K562 (cell line): ENCODE measurements around the gene EVC. TPM values are rescaled to one million over a fixed set of nuclear protein-coding genes. Genes with fewer than 3 reads are reported as not detected.

ENCODE experiments used
- ATAC-seq: fragments of 200-7000 bp; cut with Tn5 transposase; 3 replicates; pipeline ENCODE4 v1.9.1; 2020; ENCODE audit warnings: moderate library complexity
- BruUV-seq: library from RNA; stranded (reverse); fragments of 400-500 nt; replicated peaks from 2 replicates; lab custom pipeline; 2021; lab: Mats Ljungman, UMichigan
- CTCF ChIA-PET: fragments of 300-600 bp; formaldehyde crosslinking; extraction: SDS; loops from one replicate; lab custom pipeline; 2021; ENCODE audit warnings: low intra/inter-chr PET ratio; lab: Yijun Ruan, JAX
- POLR2A ChIA-PET: fragments of 300-600, 350-650 bp; sonication (Branson Sonifier 250); formaldehyde crosslinking; extraction: SDS; loops from one replicate; lab custom pipeline; 2021; ENCODE audit warnings: antibody characterized with exemption, inconsistent platforms; lab: Yijun Ruan, JAX
- DNase-seq, 4 experiments: peaks; one replicate each; pipeline versions ENCODE4 v3.0.0 to v3.0.0-alpha.2; 2011 to 2018; ENCODE audit warnings: low spot score in 3 of 4, mixed read lengths in 3 of 4; ENCODE audit errors: extremely low read depth in 1 of 4
- FAIRE-seq: peaks from 2 replicates; lab custom pipeline; 2011; peaks lifted over from hg19 to GRCh38; lab: Jason Lieb, UNC
- H2AFZ ChIP-seq: 2 replicates; pipeline ENCODE4 v1.6.0; 2011; ENCODE audit warnings: low read depth, low read length, control low read depth, inconsistent platforms
- H3K27ac ChIP-seq: fragments of 200-600 bp; 3 replicates; pipeline ENCODE4 v1.8.0; 2011; ENCODE audit warnings: low read depth, mild to moderate bottlenecking, control low read depth, inconsistent platforms, low read length, moderate library complexity, mixed read lengths; ENCODE audit errors: extremely low read depth
- H3K27me3 ChIP-seq, 2 experiments: fragments of 300-600 bp in 1 of 2; 2 replicates in 1 of 2; 3 replicates in 1 of 2; pipeline versions ENCODE4 v1.6.0 to v1.8.0; 2011; ENCODE audit warnings: inconsistent platforms in 2 of 2, low read length in 2 of 2, mild to moderate bottlenecking in 1 of 2, mixed read lengths in 1 of 2, moderate library complexity in 1 of 2; ENCODE audit not compliant: control insufficient read depth in 2 of 2, insufficient read depth in 2 of 2
- H3K36me3 ChIP-seq: fragments of 300-600 bp; 3 replicates; pipeline ENCODE4 v1.8.0; 2011; ENCODE audit warnings: mild to moderate bottlenecking, low read length, inconsistent platforms; ENCODE audit not compliant: control insufficient read depth, insufficient read depth
- H3K4me1 ChIP-seq, 2 experiments: fragments of 200-600 bp in 1 of 2; replicated peaks in 1 of 2; 2 replicates in 1 of 2; 3 replicates in 1 of 2; pipeline versions ENCODE4 v1.5.1 to v1.8.0; 2011; ENCODE audit warnings: inconsistent platforms in 2 of 2, low read length in 2 of 2, mild to moderate bottlenecking in 1 of 2, mixed read lengths in 1 of 2, moderate library complexity in 1 of 2; ENCODE audit not compliant: control insufficient read depth in 2 of 2, insufficient read depth in 2 of 2
- H3K4me2 ChIP-seq: 2 replicates; pipeline ENCODE4 v1.6.1; 2011; ENCODE audit warnings: low read length, control low read depth, inconsistent platforms, mixed read lengths; ENCODE audit not compliant: insufficient read depth
- H3K4me3 ChIP-seq: fragments of 200-600 bp; sonication (generic), shearing (Covaris generic); 2 replicates; pipeline ENCODE4 v1.5.1; 2016; ENCODE audit warnings: control low read depth, inconsistent platforms
- H3K79me2 ChIP-seq: fragments of 200-600 bp; 3 replicates; pipeline ENCODE4 v1.8.0; 2011; ENCODE audit warnings: low read length, inconsistent platforms; ENCODE audit not compliant: control insufficient read depth, insufficient read depth
- H3K9ac ChIP-seq, 2 experiments: 2 replicates each; pipeline versions ENCODE4 v1.6.0 to v1.6.1; 2011; ENCODE audit warnings: low read depth in 2 of 2, low read length in 2 of 2, control low read depth in 1 of 2, inconsistent platforms in 1 of 2, mild to moderate bottlenecking in 1 of 2, mixed read lengths in 1 of 2; ENCODE audit not compliant: insufficient read depth in 1 of 2
- H3K9me1 ChIP-seq: one replicate; pipeline ENCODE4 v1.6.0; 2011; ENCODE audit warnings: inconsistent platforms, mild to moderate bottlenecking, low read length, moderate library complexity; ENCODE audit not compliant: control insufficient read depth, insufficient read depth
- H3K9me3 ChIP-seq: replicated peaks from 2 replicates; pipeline ENCODE4 v1.5.1; 2011; ENCODE audit warnings: low read depth, low read length, inconsistent platforms; ENCODE audit not compliant: control insufficient read depth, insufficient read depth
- H4K20me1 ChIP-seq: replicated peaks from 2 replicates; pipeline ENCODE4 v1.6.1; 2011; ENCODE audit warnings: low read length, inconsistent platforms, mixed read lengths; ENCODE audit not compliant: control insufficient read depth, insufficient read depth
- CHD7 ChIP-seq: fragments of 200-600 bp; sonication (generic); IDR thresholded peaks from one replicate; pipeline ENCODE4 v1.6.1; 2012; ENCODE audit warnings: mild to moderate bottlenecking, low read depth, low read length, inconsistent platforms
- E2F4 ChIP-seq: sonication (generic); formaldehyde crosslinking; IDR thresholded peaks from 2 replicates; pipeline ENCODE4 v1.8.0; 2022; ENCODE audit warnings: mild to moderate bottlenecking, low read depth, missing genetic modification reagents
- NRF1 ChIP-seq, 2 experiments: fragments of 450-650 bp; IDR thresholded peaks in 1 of 2; conservative IDR thresholded peaks in 1 of 2; 2 replicates each; pipeline ENCODE4 v1.6.1; 2014; ENCODE audit warnings: mild to moderate bottlenecking in 2 of 2
- ZNF175 ChIP-seq: fragments of 200-800 bp; sonication (Bioruptor generic); IDR thresholded peaks from 2 replicates; pipeline ENCODE4 v1.6.1; 2016; ENCODE audit warnings: low read depth, mild to moderate bottlenecking, missing genetic modification characterization, missing compliant biosample characterization
- WGBS: fragments of 100-300 bp; shearing (Covaris generic); methylation state at CpG from one replicate; pipeline ENCODE4 v1.1.6; 2016; ENCODE audit warnings: low coverage, mixed read lengths; ENCODE audit not compliant: insufficient coverage; ENCODE audit errors: missing lambda C conversion rate; 5-methylcytosine and 5-hydroxymethylcytosine counted together
- in situ Hi-C: fragments of 300-500 bp; cut with MboI; formaldehyde crosslinking; loops from 4 replicates; pipeline ENCODE4 v1.15.0; 2018; ENCODE audit warnings: inconsistent platforms, mixed read lengths
- intact Hi-C: fragments of 100-400 bp; cut with micrococcal nuclease; formaldehyde crosslinking; loops from 2 replicates; pipeline ENCODE4 v1.14.2; 2022
- polyA plus RNA-seq, 8 experiments: library from polyadenylated mRNA; depleted of rRNA in 4 of 8; stranded (reverse) in 5 of 8; unstranded in 3 of 8; fragments of >200 nt; fragmentation: Nextera tagmentation in 2 of 8; fragmentation: Illumina TruSeq in 1 of 8; extraction: Ambion mirVana in 2 of 8; extraction: Trizol in 1 of 8; gene quantifications; 2 replicates each; pipeline versions ENCODE4 v1.2.1 to v1.2.3, GENCODE V29; 2011 to 2014; ENCODE audit warnings: inconsistent platforms in 1 of 8, missing spikeins in 1 of 8
- total RNA-seq, 7 experiments: library from RNA; depleted of rRNA in 6 of 7; stranded (reverse); fragments of >200 nt in 6 of 7; fragmentation: Illumina TruSeq in 2 of 7; extraction: Trizol in 2 of 7; gene quantifications; 2 replicates each; pipeline versions ENCODE4 v1.2.1 to v1.2.3, GENCODE V29; 2011 to 2021; ENCODE audit warnings: low replicate concordance in 1 of 7

The EVC gene
- total and polyA plus RNA-seq, 9 of the 15 experiments (the other 6 are each of a cell fraction or from before 2014, with no cell fraction given), result 0.03 to 3.2 (median 1.1) TPM

GRCh38 chr4:5755161-5755560 is 44.2 kb downstream of the EVC start:
- no peaks in the 10 kb centered on the region for H3K36me3 ChIP-seq
- in situ Hi-C loops (no loop called here), intact Hi-C loops (no loop called here)
- no peaks in the 10 kb centered on the region; the same call in 1 of the 2 replicates for H4K20me1 ChIP-seq
- no peaks in the 10 kb centered on the region for H3K79me2 ChIP-seq
- H3K9me3 ChIP-seq, result no peaks in the 10 kb centered on the region
- TF ChIP-seq E2F4 (CRISPR knock-in tag) (no peak), NRF1 (conservative IDR thresholded peaks at IDR 0.05 in 1 of 2, IDR thresholded peaks at IDR 0.05 in 1 of 2) (0 out of 4 replicates have a peak, but pooled peaks of 1 of the 2 experiments have one; percentile 15), CHD7 (no peak), ZNF175 (CRISPR knock-in tag) (no peak)
- ChIA-PET POLR2A (no interaction called here), CTCF (no interaction called here)
- no peak for ATAC-seq
- H3K9me1 ChIP-seq, result no peaks in the 10 kb centered on the region
- H3K27me3 ChIP-seq, result peaks cover 0 to 10% of the 10 kb centered on the region in 2 experiments; a peak in 1 of 5 replicates
- no peak for FAIRE-seq
- H3K4me1 ChIP-seq, result peaks cover 4 to 7% of the 10 kb centered on the region in 2 experiments; a peak in 2 of 5 replicates
- no peak overlapping the region for H3K4me2 ChIP-seq
- no peak overlapping the region for H2AFZ ChIP-seq
- no peak overlapping the region for H3K9ac ChIP-seq
- WGBS, result 14% methylated on average over 16 of the region's 16 CpGs
- no peak overlapping the region for H3K4me3 ChIP-seq
- no TSS peak for BruUV-seq
- H3K27ac ChIP-seq, result no peak overlapping the region
- no peak for DNase-seq
